Spinal cord (tissue), 10 donors: ENCODE measurements around the gene PRKRIP1. TPM values are rescaled to one million over a fixed set of nuclear protein-coding genes. Genes with fewer than 3 reads are reported as not detected.

ENCODE experiments used
- DNase-seq, 6 donors: peaks; one replicate each; pipeline versions ENCODE4 v3.0.0 to v3.0.0-alpha.2; 2013 to 2015; ENCODE audit warnings: low spot score in 6 of 6, low read depth in 4 of 6
- H3K27ac ChIP-seq: one replicate; pipeline ENCODE4 v1.5.1; 2013; ENCODE audit warnings: low read depth, low read length, control low read depth
- H3K27me3 ChIP-seq: one replicate; pipeline ENCODE4 v1.6.1; 2013; ENCODE audit warnings: low read length; ENCODE audit not compliant: control insufficient read depth, insufficient read depth
- H3K36me3 ChIP-seq: one replicate; pipeline ENCODE4 v1.6.1; 2013; ENCODE audit warnings: low read length; ENCODE audit not compliant: control insufficient read depth, insufficient read depth
- H3K4me1 ChIP-seq: one replicate; pipeline ENCODE4 v1.6.1; 2013; ENCODE audit warnings: low read length; ENCODE audit not compliant: control insufficient read depth, insufficient read depth
- H3K4me3 ChIP-seq: one replicate; pipeline ENCODE4 v1.5.1; 2013; ENCODE audit warnings: low read depth, low read length, control low read depth
- H3K9me3 ChIP-seq: one replicate; pipeline ENCODE4 v1.6.1; 2013; ENCODE audit warnings: low read length; ENCODE audit not compliant: control insufficient read depth, insufficient read depth
- WGBS: methylation state at CpG from one replicate; pipeline ENCODE4 v1.1.5; 2013; ENCODE audit warnings: missing lambda C conversion rate; ENCODE audit not compliant: insufficient coverage; 5-methylcytosine and 5-hydroxymethylcytosine counted together
- polyA plus RNA-seq, 2 donors: library from polyadenylated mRNA; unstranded; fragments of 120-200 nt; gene quantifications; one replicate each; pipeline ENCODE4 v1.2.1, GENCODE V29; 2013; ENCODE audit not compliant: insufficient read length in 2 of 2
- total RNA-seq, 2 donors: library from RNA; depleted of rRNA in 1 of 2; stranded (reverse); fragments of 120-200 nt in 1 of 2; fragments of >200 nt in 1 of 2; gene quantifications; one replicate each; pipeline versions ENCODE4 v1.2.3 to v1.2.4, GENCODE V29; 2013 to 2014
- donor health status: healthy.

PRKRIP1 gene
- total and polyA plus RNA-seq, 4 donors, result 17.0 to 57.8 (median 41.1) TPM

DNA sequence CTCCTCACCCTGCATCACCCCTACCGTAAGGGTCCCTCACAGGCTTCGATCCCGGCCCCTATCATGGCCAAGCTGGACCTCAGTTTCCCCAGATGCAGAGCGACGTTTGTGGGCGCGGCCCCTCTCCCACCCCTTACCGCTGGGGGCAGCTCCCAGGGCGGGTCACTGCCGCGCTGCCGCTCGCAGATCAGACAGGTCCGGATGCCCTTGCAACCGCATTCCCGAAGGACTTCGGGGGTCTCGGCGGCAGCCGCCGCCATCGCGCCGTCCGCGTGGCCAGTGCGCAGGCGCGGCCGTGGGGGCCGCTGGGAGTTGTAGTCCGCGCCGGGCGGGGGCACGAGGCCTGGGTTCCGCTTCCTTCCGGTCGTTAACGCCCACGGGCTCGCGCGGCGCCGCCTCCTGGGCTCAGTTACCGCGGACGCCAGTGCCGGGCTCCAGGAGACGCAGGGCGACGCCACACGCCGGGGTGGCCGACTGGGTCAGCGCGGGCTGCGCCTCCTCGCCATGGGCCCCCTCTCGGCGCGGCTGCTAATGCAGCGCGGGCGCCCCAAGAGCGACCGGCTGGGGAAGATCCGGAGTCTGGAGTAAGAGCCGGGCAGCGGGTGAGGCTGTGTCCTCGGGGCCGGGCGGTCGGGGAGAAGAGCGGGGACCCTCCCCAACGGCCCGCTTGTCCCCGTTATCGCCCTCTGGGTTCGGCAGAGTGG is 68.6 kb downstream of the PRKRIP1 start, which contains the start of the genes ALKBH4 and LRWD1:
ALKBH4 (minus strand) TSS at position 287 of the 704 bp plus-strand sequence; CDS start at position 260, 27 bp downstream.
LRWD1 (plus strand) TSS at position 408 of the 704 bp plus-strand sequence; CDS start at position 505, 97 bp downstream.
- DNase-seq, result peak; percentile 76 to 97 (median 88)
- under 1% methylated on average over 81 of the region's 81 CpGs for WGBS
- Histone ChIP-seq H3K4me3 (peak within 1 kb of the TSS; percentile 99), H3K9me3 (no peaks in the 10 kb centered on the region), H3K36me3 (peaks cover 63% of the 10 kb centered on the region), H3K27ac (peak within 1 kb of the TSS; percentile 57), H3K4me1 (peaks cover 37% of the 10 kb centered on the region), H3K27me3 (no peaks in the 10 kb centered on the region)

DNA sequence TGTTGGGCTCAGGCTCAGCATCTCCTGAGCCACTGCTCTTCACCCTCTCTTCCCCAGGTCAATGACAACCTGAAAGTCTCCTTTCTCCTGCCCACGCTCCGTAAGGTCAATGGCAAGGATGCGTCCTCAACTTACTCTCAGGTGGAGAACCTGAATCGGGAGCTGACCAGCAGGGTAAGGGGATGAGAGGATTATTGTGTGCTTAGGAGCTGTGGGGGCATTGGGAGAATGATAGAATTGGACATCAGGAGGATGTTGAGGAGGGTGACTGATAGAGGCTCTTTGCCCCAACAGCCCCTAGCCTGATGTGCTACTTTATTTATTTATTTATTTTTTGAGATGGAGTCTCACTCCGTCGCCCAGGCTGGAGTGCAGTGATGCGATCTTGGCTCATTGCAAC is 69.9 kb downstream of the PRKRIP1 start:
- Histone ChIP-seq H3K4me1 (peaks cover 37% of the 10 kb centered on the region), H3K27me3 (no peaks in the 10 kb centered on the region), H3K27ac (no peak overlapping the region), H3K9me3 (no peaks in the 10 kb centered on the region), H3K4me3 (no peak overlapping the region), H3K36me3 (peaks cover 63% of the 10 kb centered on the region)
- no CpG with 5 or more reads among the region's 7 CpGs for WGBS
- no peak for DNase-seq

DNA sequence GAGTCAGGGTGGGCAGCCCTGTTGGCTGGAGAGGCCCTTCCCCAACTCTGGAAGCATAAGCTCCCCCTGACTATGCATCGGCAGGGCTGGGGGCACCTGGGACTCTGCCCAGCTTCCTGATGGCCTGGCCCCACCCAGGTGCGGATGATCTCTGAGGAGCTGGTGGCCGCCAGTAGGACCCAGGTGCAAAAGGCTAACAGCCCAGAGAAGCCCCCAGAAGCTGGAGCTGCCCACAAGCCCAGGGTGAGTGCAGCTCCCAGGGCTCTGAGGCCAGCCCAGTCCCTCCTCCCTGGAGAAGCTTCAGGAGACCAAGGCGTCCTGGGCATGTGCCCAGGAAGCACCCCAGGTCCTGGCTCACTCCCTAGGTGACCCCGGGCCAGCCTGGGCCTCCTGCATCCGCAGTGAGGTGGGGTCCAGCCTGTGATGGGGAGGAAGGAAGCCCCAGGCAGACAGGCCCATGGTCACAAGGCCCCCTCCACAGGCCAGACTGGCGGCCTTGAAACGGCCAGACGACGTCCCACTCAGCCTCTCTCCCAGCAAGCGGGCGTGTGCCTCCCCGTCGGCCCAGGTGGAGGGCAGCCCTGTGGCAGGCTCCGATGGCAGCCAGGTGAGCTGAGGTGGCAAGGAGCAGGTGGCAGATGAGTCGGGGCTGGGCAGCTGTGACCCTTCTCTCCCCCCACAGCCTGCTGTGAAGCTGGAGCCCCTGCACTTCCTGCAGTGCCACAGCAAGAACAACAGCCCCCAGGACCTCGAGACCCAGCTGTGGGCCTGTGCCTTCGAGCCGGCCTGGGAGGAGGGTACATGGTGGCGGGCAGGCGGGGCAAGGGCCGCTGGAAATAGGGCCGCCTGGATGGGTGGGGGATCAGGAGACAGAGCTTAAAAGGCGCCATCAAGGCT is 71.7 kb downstream of the PRKRIP1 start:
- H3K9me3 ChIP-seq, result no peaks in the 10 kb centered on the region
- DNase-seq, result no peak
- WGBS, result 90% methylated on average over 21 of the region's 24 CpGs
- no peaks in the 10 kb centered on the region for H3K27me3 ChIP-seq
- H3K27ac ChIP-seq, result no peak overlapping the region
- H3K4me3 ChIP-seq, result no peak overlapping the region
- H3K36me3 ChIP-seq, result peaks cover 71% of the 10 kb centered on the region
- peaks cover 48% of the 10 kb centered on the region for H3K4me1 ChIP-seq

DNA sequence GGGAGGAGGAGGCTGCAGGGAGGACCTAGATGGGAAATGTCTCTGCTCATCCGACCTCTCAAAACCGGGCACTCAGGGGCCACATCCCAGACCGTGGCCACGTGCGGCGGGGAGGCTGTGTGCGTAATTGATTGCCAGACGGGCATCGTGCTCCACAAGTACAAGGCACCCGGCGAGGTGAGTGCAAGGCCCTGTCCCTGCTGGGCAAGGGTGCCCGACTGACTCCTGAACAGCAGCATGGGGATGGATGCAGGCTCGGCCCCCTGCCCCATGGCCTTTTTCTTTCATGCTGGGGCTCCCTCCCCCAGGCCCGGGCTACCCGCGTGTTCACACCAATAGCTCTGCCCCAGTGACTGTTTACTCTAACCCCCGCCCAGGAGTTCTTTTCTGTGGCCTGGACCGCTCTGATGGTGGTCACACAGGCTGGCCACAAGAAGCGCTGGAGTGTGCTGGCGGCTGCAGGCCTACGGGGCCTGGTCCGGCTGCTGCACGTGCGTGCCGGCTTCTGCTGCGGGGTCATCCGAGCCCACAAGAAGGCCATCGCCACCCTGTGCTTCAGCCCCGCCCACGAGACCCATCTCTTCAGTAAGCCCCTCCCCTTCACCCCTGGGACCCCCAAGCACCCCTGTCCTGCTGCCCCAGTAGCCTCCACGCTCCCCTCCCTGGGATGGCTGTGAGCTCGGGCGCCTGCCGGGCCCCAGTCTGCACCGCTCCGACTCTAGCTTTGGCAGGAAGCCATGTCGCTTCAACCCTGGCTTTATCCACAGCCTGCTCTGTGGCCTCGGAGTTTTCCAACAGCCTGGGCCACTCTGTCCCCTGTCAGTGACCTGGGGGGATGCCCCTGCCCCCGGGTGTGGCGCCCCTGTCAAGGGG is 72.6 kb downstream of the PRKRIP1 start:
- no peaks in the 10 kb centered on the region for H3K27me3 ChIP-seq
- H3K4me3 ChIP-seq, result no peak overlapping the region
- no peak for DNase-seq
- 89% methylated on average over 40 of the region's 40 CpGs for WGBS
- no peak overlapping the region for H3K27ac ChIP-seq
- H3K9me3 ChIP-seq, result no peaks in the 10 kb centered on the region
- peaks cover 80% of the 10 kb centered on the region for H3K36me3 ChIP-seq
- H3K4me1 ChIP-seq, result peaks cover 50% of the 10 kb centered on the region

DNA sequence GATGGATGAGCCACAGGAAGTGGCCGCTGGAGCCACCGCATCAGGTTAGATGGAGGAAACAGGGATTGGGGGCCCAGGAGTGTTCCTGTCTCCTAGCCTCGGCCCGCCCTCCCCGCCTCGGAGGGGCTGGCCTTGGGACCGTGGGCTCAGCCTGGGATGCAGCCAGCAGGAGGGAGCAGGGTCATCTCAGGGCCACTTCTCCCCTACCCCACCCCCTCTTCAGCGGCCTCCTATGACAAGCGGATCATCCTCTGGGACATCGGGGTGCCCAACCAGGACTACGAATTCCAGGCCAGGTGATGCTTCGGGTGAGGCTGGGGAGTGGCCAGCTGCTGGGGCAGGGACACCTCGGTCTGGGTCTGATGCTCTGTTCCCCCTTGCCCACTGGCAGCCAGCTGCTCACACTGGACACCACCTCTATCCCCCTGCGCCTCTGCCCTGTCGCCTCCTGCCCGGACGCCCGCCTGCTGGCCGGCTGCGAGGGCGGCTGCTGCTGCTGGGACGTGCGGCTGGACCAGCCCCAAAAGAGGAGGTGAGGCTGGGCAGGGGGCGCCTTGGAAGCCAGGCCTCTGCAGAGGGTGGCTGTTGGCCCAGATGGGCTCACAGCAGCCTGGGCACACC is 73.3 kb downstream of the PRKRIP1 start:
- H3K4me3 ChIP-seq, result no peak overlapping the region
- H3K27ac ChIP-seq, result no peak overlapping the region
- H3K36me3 ChIP-seq, result peaks cover 83% of the 10 kb centered on the region
- no peaks in the 10 kb centered on the region for H3K9me3 ChIP-seq
- 92% methylated on average over 24 of the region's 24 CpGs for WGBS
- H3K27me3 ChIP-seq, result no peaks in the 10 kb centered on the region
- peaks cover 48% of the 10 kb centered on the region for H3K4me1 ChIP-seq
- no peak for DNase-seq

DNA sequence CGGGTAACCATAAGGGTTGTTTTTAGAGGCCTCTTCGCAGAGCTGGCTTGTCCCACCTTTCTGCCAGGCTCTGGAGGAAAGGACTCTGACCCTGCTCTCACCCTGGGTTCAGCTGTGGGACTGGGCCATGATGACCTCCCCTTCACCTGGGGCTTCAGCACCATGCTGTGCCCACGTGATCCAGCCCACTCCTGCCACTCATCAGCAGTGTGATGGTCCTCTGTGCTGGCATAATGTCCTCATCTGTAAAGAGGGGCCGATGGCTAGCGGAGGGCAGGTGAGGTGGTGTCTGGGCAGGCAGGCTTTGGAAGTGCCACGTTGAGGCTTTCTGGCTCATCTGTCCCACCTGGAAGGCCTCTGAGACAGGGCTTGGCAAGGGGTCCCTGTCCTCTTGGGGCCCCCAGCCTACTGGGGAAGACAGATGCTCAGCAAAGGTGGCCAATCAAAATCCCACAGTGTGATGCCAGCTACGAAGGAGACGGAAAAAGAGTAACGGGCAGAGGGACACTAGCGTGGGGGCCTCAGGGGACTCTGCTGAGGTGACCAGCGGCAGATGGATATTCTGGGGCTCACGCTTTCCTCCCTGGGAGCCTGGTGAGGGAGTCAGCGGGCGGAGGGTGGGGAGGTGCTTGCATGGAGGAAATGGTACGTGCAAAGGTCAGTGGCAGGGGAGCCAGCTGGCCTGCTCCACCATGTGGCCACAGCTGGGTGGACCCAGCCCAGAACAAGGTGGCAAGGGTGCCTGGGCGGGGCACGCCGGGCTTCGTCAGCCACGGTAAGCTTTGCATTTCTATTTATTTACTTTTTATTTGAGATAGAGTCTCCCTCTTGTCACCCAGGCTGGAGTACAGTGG is 74.0 kb downstream of the PRKRIP1 start:
- Histone ChIP-seq H3K9me3 (no peaks in the 10 kb centered on the region), H3K36me3 (peaks cover 84% of the 10 kb centered on the region), H3K27me3 (no peaks in the 10 kb centered on the region), H3K4me3 (no peak overlapping the region), H3K27ac (no peak overlapping the region), H3K4me1 (peaks cover 51% of the 10 kb centered on the region)
- DNase-seq, result no peak
- WGBS, result 93% methylated on average over 13 of the region's 20 CpGs

DNA sequence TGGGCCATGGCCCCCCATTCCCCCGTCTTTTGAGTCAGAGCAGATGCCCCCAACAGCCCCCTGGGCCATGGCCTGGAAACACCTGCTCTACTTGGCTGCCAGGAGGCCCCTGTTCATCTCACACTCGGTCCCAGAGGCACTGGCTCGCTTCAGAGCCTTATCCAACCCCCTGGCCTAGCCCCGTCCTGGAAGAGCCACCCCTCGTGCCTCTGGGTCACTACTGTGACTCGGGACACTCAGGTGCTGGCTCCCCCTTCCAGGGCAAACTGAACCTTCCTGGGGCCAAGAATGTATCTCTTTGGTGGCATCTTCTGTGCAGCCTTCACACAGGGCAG is 75.6 kb downstream of the PRKRIP1 start:
- H3K4me3 ChIP-seq, result no peak overlapping the region
- no peak for DNase-seq
- 85% methylated on average over 6 of the region's 6 CpGs for WGBS
- no peaks in the 10 kb centered on the region for H3K27me3 ChIP-seq
- H3K4me1 ChIP-seq, result peaks cover 38% of the 10 kb centered on the region
- H3K9me3 ChIP-seq, result no peaks in the 10 kb centered on the region
- no peak overlapping the region for H3K27ac ChIP-seq
- peaks cover 75% of the 10 kb centered on the region for H3K36me3 ChIP-seq

DNA sequence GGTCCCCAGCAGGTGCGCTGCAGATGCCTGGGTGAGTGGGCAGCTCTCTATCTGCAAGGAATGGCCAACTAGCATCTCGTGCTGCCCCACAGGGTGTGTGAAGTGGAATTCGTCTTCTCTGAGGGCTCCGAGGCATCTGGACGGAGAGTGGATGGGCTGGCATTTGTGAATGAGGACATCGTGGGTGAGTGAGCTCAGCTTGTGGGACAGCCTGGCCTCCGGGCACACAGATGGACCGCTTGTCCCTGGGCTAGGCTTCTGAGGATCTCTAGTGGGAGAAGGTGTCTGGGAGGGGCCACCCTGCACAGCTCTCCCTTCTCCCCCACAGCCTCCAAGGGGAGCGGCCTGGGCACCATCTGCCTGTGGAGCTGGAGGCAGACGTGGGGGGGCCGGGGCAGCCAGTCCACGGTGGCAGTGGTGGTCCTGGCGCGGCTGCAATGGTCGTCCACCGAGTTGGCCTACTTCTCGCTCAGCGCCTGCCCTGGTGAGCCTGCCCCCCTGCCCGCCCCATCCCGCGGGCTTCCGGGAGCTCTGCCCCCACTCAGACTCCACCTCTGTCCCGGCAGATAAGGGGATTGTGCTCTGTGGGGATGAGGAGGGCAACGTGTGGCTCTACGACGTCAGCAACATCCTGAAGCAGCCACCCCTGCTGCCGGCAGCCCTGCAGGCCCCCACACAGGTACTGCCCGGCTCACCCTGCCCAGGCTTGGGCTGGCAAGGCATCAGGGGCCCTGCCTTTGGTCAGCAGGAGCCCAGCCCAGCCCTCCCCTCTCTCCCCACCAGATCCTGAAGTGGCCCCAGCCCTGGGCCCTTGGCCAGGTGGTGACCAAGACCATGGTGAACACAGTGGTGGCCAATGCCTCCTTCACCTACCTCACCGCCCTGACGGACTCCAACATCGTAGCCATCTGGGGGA is 76.2 kb downstream of the PRKRIP1 start:
- no peaks in the 10 kb centered on the region for H3K9me3 ChIP-seq
- no peak overlapping the region for H3K27ac ChIP-seq
- no peak for DNase-seq
- H3K4me3 ChIP-seq, result no peak overlapping the region
- WGBS, result 75% methylated on average over 26 of the region's 31 CpGs
- H3K27me3 ChIP-seq, result no peaks in the 10 kb centered on the region
- H3K4me1 ChIP-seq, result peaks cover 33% of the 10 kb centered on the region
- peaks cover 69% of the 10 kb centered on the region for H3K36me3 ChIP-seq
